ENCODE data around the gene MUC5AC.

DNA sequence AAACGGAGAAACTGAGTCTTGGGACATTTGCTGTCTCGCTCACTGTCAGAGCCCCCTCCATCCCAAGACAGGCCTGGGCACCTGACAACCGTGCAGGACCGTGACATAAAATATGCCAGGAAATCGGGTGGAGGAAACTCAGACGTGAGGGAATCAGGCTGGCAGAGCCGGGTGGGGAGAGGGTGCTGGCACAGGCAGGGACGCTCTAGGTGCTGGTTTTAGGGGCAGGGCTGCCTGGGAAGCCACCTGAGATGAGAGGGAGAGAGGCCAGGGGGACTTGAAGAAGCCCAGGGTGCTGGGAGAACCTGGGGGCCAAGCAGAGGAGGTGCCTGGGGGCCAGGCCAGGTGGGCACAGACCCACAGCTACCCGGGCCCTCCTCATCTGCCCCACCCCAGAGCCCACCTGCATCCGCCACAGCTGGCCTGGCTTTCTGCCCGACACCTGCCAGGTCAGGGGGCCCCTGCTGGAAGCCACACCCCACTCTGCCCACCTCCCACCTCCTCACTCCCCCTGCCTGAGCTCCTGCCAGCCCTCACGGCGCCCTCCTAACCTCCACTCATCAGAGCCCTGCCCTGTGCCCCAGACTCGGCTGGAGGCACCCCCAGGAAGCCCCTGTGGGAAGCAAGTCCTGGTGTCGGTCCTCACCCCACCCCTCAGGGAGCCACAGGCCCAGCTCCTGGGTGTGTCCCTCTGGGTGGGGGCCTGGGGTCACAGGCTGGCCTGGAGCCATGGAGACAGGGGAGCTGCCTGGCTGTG is 27.3 kb upstream of the MUC5AC start:
- TF ChIP-seq ZNF274 (IDR thresholded peaks at IDR 0.05; ENCODE audit: low read depth, low read length) (no peak), POLR2A (IDR thresholded peaks at IDR 0.05; ENCODE audit: borderline replicate concordance, extremely low read depth, insufficient read depth, insufficient read length) (no peak), ZFX (IDR thresholded peaks at IDR 0.05) (no peak), POLR2AphosphoS5 (IDR thresholded peaks at IDR 0.05; ENCODE audit: low read depth, low read length) (no peak), EZH2phosphoT487 (IDR thresholded peaks at IDR 0.05; ENCODE audit: borderline replicate concordance) (no peak), EZH2 (IDR thresholded peaks at IDR 0.05) (no peak), SP1 (IDR thresholded peaks at IDR 0.05; ENCODE audit: low read depth) (no peak), JUND (IDR thresholded peaks at IDR 0.05) (no peak), SIN3A (IDR thresholded peaks at IDR 0.05; ENCODE audit: low read depth) (no peak), RAD21 (IDR thresholded peaks at IDR 0.05; ENCODE audit: low read depth) (no peak), ELF1 (IDR thresholded peaks at IDR 0.05; ENCODE audit: borderline replicate concordance, low read depth) (no peak)
- TF ChIP-seq, protein P1, sequence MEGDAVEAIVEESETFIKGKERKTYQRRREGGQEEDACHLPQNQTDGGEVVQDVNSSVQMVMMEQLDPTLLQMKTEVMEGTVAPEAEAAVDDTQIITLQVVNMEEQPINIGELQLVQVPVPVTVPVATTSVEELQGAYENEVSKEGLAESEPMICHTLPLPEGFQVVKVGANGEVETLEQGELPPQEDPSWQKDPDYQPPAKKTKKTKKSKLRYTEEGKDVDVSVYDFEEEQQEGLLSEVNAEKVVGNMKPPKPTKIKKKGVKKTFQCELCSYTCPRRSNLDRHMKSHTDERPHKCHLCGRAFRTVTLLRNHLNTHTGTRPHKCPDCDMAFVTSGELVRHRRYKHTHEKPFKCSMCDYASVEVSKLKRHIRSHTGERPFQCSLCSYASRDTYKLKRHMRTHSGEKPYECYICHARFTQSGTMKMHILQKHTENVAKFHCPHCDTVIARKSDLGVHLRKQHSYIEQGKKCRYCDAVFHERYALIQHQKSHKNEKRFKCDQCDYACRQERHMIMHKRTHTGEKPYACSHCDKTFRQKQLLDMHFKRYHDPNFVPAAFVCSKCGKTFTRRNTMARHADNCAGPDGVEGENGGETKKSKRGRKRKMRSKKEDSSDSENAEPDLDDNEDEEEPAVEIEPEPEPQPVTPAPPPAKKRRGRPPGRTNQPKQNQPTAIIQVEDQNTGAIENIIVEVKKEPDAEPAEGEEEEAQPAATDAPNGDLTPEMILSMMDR (IDR thresholded peaks at IDR 0.05 in 2 of 3, conservative IDR thresholded peaks at IDR 0.05 in 1 of 3; ENCODE audit: borderline replicate concordance in 1 of 3, insufficient read depth in 1 of 3, low read depth in 2 of 3, low read length in 2 of 3): no peak
- TF ChIP-seq, protein P2, sequence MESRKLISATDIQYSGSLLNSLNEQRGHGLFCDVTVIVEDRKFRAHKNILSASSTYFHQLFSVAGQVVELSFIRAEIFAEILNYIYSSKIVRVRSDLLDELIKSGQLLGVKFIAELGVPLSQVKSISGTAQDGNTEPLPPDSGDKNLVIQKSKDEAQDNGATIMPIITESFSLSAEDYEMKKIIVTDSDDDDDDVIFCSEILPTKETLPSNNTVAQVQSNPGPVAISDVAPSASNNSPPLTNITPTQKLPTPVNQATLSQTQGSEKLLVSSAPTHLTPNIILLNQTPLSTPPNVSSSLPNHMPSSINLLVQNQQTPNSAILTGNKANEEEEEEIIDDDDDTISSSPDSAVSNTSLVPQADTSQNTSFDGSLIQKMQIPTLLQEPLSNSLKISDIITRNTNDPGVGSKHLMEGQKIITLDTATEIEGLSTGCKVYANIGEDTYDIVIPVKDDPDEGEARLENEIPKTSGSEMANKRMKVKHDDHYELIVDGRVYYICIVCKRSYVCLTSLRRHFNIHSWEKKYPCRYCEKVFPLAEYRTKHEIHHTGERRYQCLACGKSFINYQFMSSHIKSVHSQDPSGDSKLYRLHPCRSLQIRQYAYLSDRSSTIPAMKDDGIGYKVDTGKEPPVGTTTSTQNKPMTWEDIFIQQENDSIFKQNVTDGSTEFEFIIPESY (IDR thresholded peaks at IDR 0.05; ENCODE audit: extremely low read depth, insufficient replicate concordance, low read length): no peak
- TF ChIP-seq, protein P3, sequence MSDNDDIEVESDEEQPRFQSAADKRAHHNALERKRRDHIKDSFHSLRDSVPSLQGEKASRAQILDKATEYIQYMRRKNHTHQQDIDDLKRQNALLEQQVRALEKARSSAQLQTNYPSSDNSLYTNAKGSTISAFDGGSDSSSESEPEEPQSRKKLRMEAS (IDR thresholded peaks at IDR 0.05): no peak
